H1 (cell line): Measurements from ENCODE around the gene SBF1. TPM values are rescaled to one million over a fixed set of nuclear protein-coding genes. Genes with fewer than 3 reads are reported as not detected.

ENCODE experiments used
- KDM5A ChIP-seq: fragments of 200-600 bp; IDR thresholded peaks from 2 replicates; pipeline ENCODE4 v1.7.1; 2012; ENCODE audit warnings: mild to moderate bottlenecking, low read length, inconsistent platforms, mixed read lengths
- polyA plus RNA-seq, 7 experiments: library from polyadenylated mRNA; depleted of rRNA in 3 of 7; stranded (reverse) in 5 of 7; unstranded in 2 of 7; fragments of >200 nt in 5 of 7; fragments of 200-250 nt in 2 of 7; gene quantifications; 1 replicate in 5 of 7; 2 replicates in 1 of 7; 4 replicates in 1 of 7; pipeline versions ENCODE4 v1.2.1 to v1.2.3, GENCODE V29; 2011 to 2013; ENCODE audit warnings: missing spikeins in 2 of 7, mixed read lengths in 2 of 7
- total RNA-seq: library from RNA; stranded (reverse); fragmentation: NEBNext Ultra II Directional; extraction: Animal tissue kit (Norgen Biotek cat#: 25700); gene quantifications from 2 replicates; pipeline ENCODE4 v1.2.1, GENCODE V29; 2021

SBF1 gene
- total and polyA plus RNA-seq, 2 of the 8 experiments (the other 6 are each of a cell fraction or from before 2014, with no cell fraction given) = 29.1 to 71.5 TPM

DNA sequence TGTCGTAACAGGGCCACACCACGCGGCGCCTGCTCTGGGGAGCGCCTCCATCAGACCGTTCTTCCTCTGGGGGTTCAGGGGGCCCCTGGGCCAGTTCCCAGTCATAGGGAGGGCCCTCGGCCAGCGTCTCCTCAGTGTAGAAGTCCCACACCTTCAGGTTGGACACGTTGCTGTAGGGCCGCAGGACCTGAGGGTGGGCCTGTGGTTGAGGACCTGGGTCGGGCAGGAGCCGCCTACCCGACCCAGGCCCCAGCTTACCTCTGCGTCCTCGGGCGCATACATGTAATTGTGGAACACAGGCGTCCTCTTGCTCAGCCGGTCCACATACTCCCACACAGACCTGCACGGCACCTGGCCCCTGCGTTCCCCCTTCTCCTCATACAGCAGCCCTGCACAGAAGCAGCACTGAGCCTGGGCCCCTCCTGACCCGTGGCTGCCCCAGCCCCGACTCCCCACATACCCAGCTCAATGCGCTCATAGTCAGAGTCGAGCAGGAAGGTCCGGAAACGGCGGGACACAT, 20.2 kb downstream of the SBF1 start (continued):
- TF ChIP-seq KDM5A = no peak
